Transverse colon (tissue), 4 donors: Measurements from ENCODE around the gene FARP1. TPM values are rescaled to one million over a fixed set of nuclear protein-coding genes. Genes with fewer than 3 reads are reported as not detected.

Experiments
- DNase-seq: peaks from one replicate; pipeline ENCODE4 v3.0.0-alpha.2; 2019
- H3K27ac ChIP-seq, 4 donors: fragments of 200-600 bp; sonication (generic); 2 replicates each; pipeline ENCODE4 v1.5.1; 2016 to 2018; ENCODE audit warnings: inconsistent platforms in 4 of 4
- H3K27me3 ChIP-seq: fragments of 200-600 bp; sonication (generic); 2 replicates; pipeline ENCODE4 v1.5.1; 2017; ENCODE audit warnings: inconsistent platforms
- H3K36me3 ChIP-seq, 4 donors: fragments of 200-600 bp; sonication (generic); 2 replicates each; pipeline ENCODE4 v1.5.1; 2017 to 2019; ENCODE audit warnings: inconsistent platforms in 4 of 4
- H3K4me1 ChIP-seq, 4 donors: fragments of 200-600 bp; sonication (generic); 2 replicates each; pipeline ENCODE4 v1.5.1; 2017 to 2020; ENCODE audit warnings: inconsistent platforms in 4 of 4
- H3K4me3 ChIP-seq, 4 donors: fragments of 200-600 bp; sonication (generic); 1 replicate in 1 of 4; 2 replicates in 3 of 4; pipeline versions ENCODE4 v1.5.1 to v1.6.1; 2017 to 2019; ENCODE audit warnings: inconsistent platforms in 4 of 4
- H3K9me3 ChIP-seq, 2 donors: fragments of 200-600 bp; sonication (generic); 2 replicates each; pipeline ENCODE4 v1.5.1; 2017 to 2019; ENCODE audit warnings: inconsistent platforms in 2 of 2
- EP300 ChIP-seq: sonication (generic); formaldehyde crosslinking; IDR thresholded peaks from one replicate; pipeline ENCODE4 v1.6.1; 2017; ENCODE audit warnings: antibody characterized with exemption, low read depth
- POLR2A ChIP-seq: fragments of 450-650 bp; IDR thresholded peaks from one replicate; pipeline ENCODE4 v1.6.1; 2016; ENCODE audit warnings: antibody characterized with exemption, mild to moderate bottlenecking, moderate library complexity
- POLR2AphosphoS5 ChIP-seq, 3 donors: sonication (generic); formaldehyde crosslinking; IDR thresholded peaks; one replicate each; pipeline ENCODE4 v1.6.1; 2016; ENCODE audit warnings: antibody characterized with exemption in 3 of 3
- WGBS, 2 donors: methylation state at CpG; one replicate each; pipeline ENCODE4 v1.1.5; 2018; ENCODE audit warnings: low coverage in 1 of 2; 5-methylcytosine and 5-hydroxymethylcytosine counted together
- in situ Hi-C, 4 donors: fragments of 200-750 bp; cut with MboI; loops; one replicate each; pipeline versions ENCODE4 v1.15.0 to v1.15.1; 2017; ENCODE audit warnings: low sequenced_read_pairs in 3 of 4, low pct_ligation_motif_present in 1 of 4, low pct_unique_long_range_greater_than_20kb in 1 of 4
- intact Hi-C: fragments of 100-400 bp; cut with DNase I; formaldehyde crosslinking; loops from one replicate; pipeline ENCODE4 v1.15.1; 2023; ENCODE audit warnings: low total_unique reads
- total RNA-seq, 4 donors: library from RNA; depleted of rRNA; stranded (reverse); fragments of >200 nt; gene quantifications; one replicate each; pipeline ENCODE4 v1.1.0, GENCODE V29; 2016
- TF ChIP-seq, protein P1 (sequence below), 5 experiments: fragments of 200-600 bp in 3 of 5; fragments of 450-650 bp in 2 of 5; sonication (generic) in 3 of 5; IDR thresholded peaks; 1 replicate in 2 of 5; 2 replicates in 3 of 5; pipeline ENCODE4 v1.5.1; 2016 to 2017; ENCODE audit warnings: antibody characterized with exemption in 5 of 5, inconsistent platforms in 3 of 5, mild to moderate bottlenecking in 2 of 5, moderate library complexity in 1 of 5

Gene FARP1
- total RNA-seq, 4 donors from 2014 or later: 32.8 to 41.8 (median 38.3) TPM

DNA sequence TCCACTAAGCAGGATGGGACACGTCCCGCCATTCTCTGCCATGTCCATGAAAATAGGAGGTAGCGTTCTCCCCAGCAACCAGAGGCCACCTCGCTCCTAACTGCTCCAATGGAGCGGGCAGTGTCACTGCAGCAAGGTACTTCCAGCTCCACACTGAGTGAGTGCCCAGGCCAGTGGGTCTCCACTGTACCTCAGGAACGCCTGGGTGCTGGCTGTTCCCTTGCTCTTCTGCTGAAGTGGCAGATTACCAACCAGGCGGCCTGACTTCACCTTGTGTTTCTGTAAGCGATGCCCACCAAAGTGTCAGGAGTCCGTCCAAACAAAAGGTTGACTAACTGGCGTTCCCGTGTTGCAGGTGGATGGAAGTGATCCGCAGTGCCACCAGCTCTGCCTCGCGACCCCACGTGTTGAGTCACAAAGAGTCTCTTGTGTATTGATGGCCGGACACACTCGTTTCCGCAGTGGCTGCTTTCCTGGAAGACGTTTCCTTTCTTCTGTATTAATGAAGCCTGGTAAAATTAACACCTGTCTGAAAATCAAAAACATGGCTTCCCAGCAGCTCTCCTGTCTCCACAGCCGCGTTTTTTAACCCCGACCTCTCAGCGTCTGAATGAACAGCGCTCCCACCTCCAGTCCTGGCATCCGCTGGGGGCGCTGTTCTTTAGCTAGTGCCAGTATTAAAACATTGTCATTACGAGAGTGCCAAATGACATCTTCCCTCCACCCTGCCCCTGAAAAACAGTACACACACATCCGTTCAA is 305.2 kb downstream of the FARP1 start:
- H3K9me3 ChIP-seq: no peaks in the 10 kb centered on the region
- DNase-seq: no peak
- H3K36me3 ChIP-seq: peaks cover 0 to 14% (median 6%) of the 10 kb centered on the region in 4 donors
- TF ChIP-seq EP300 (no peak), POLR2A (no peak), POLR2AphosphoS5 (IDR thresholded peaks at IDR 0.05) (no peak)
- TF ChIP-seq, protein P1, sequence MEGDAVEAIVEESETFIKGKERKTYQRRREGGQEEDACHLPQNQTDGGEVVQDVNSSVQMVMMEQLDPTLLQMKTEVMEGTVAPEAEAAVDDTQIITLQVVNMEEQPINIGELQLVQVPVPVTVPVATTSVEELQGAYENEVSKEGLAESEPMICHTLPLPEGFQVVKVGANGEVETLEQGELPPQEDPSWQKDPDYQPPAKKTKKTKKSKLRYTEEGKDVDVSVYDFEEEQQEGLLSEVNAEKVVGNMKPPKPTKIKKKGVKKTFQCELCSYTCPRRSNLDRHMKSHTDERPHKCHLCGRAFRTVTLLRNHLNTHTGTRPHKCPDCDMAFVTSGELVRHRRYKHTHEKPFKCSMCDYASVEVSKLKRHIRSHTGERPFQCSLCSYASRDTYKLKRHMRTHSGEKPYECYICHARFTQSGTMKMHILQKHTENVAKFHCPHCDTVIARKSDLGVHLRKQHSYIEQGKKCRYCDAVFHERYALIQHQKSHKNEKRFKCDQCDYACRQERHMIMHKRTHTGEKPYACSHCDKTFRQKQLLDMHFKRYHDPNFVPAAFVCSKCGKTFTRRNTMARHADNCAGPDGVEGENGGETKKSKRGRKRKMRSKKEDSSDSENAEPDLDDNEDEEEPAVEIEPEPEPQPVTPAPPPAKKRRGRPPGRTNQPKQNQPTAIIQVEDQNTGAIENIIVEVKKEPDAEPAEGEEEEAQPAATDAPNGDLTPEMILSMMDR (IDR thresholded peaks at IDR 0.05): peak; percentile 24 to 42 (median 36)
- no peak overlapping the region for H3K4me3 ChIP-seq
- H3K27me3 ChIP-seq: no peaks in the 10 kb centered on the region
- intact Hi-C loops (loop anchor here (5.0 kb wide), 1 partner anchor 204 kb away; no protein-coding TSS in a partner anchor), in situ Hi-C loops (loop anchor here (5.0 to 25.0 kb wide), 4 partner anchors 207 to 586 kb away; no protein-coding TSS in a partner anchor)
- H3K4me1 ChIP-seq: peaks cover 10 to 27% (median 18%) of the 10 kb centered on the region in 4 donors
- WGBS, 2 donors: 66 to 81% methylated on average over 13 to 28 of the region's 28 CpGs
- H3K27ac ChIP-seq: peak overlapping the region in 1 of 4 donors; percentile 82

DNA sequence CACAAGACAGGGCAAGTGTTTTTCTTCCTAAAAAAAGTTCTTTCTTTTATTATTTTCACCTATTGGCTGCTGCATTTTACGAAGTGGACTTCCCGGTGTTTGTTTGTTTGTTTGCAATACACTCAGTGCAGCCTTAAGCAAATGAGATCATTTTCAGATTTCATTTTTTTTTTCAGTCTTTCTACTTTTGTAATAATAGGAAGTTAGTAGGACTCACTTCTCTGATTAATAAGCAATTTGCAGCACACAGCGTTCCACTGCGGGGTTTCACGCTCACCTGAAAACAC is 305.7 kb downstream of the FARP1 start:
- Histone ChIP-seq H3K4me3 (no peak overlapping the region), H3K4me1 (peaks cover 10 to 27% (median 18%) of the 10 kb centered on the region in 4 donors), H3K36me3 (peaks cover 0 to 14% (median 6%) of the 10 kb centered on the region in 4 donors), H3K27me3 (no peaks in the 10 kb centered on the region), H3K27ac (peak overlapping the region in 1 of 4 donors; percentile 82), H3K9me3 (no peaks in the 10 kb centered on the region)
- WGBS, 2 donors: 79 to 89% methylated on average over 5 of the region's 5 CpGs
- TF ChIP-seq POLR2A: no peak
- TF ChIP-seq, protein P1 (IDR thresholded peaks at IDR 0.05): no peak
- TF ChIP-seq POLR2AphosphoS5 (IDR thresholded peaks at IDR 0.05): no peak
- TF ChIP-seq EP300: no peak
- DNase-seq: no peak
- intact Hi-C loops (loop anchor here (5.0 kb wide), 1 partner anchor 204 kb away; no protein-coding TSS in a partner anchor), in situ Hi-C loops (loop anchor here (5.0 to 25.0 kb wide), 4 partner anchors 206 to 586 kb away; no protein-coding TSS in a partner anchor)

DNA sequence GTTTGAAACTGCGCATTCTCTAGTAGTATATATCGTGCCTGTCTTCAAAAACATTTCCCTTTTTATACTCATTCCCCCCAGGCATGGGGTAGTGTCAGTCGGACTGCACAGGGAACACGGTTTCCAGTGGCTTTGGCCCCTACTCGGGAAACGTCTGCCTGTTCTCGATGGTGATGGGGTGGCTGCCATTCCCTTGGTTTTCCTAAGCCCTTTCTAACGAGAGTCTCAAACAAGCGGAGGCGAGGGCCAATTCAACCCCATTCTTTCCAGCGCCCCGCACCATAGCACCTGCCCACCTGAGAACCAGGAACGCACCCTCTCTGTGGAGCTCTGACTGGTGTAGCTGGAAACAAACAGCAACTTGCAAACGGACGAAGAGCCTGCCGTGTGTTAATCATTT is 306.4 kb downstream of the FARP1 start:
- in situ Hi-C loops: loop anchor here (5.0 to 25.0 kb wide), 4 partner anchors 206 to 587 kb away; no protein-coding TSS in a partner anchor
- no peak for DNase-seq
- WGBS, 2 donors: 87% methylated on average over 11 to 16 of the region's 16 CpGs
- intact Hi-C loops: loop anchor here (5.0 kb wide), 1 partner anchor 203 kb away; no protein-coding TSS in a partner anchor
- TF ChIP-seq POLR2AphosphoS5 (IDR thresholded peaks at IDR 0.05): no peak
- TF ChIP-seq POLR2A: no peak
- Histone ChIP-seq H3K4me1 (peaks cover 10 to 30% (median 18%) of the 10 kb centered on the region in 4 donors), H3K36me3 (peaks cover 0 to 14% (median 6%) of the 10 kb centered on the region in 4 donors), H3K27ac (peak overlapping the region; percentile 34 to 82 (median 56)), H3K27me3 (no peaks in the 10 kb centered on the region), H3K9me3 (no peaks in the 10 kb centered on the region), H3K4me3 (no peak overlapping the region)

DNA sequence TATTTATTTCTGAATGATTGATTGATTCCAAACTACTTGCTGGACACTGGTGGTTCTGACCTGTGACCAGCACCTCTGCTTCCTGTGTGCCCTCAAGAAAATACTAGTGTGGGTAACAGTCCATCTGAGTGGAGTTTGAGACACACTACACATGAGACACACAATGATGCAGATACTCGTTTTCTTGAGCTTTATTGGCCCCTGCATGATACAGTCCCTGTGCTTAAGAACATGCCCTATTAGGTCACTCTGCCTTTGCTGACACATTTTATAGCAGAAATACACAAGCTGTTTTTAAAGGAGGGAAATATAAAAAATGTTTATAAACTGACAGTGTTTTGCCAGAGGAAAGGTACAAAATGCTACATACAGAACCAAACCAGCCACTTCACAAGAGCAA is 307.1 kb downstream of the FARP1 start:
- no peak for DNase-seq
- H3K9me3 ChIP-seq: no peaks in the 10 kb centered on the region
- in situ Hi-C loops (loop anchor here in 1 of 4 donors (25.0 kb wide), 1 partner anchor 387 kb away; no protein-coding TSS in a partner anchor), intact Hi-C loops (loop anchor here (5.0 kb wide), 1 partner anchor 47 kb away; no protein-coding TSS in a partner anchor)
- TF ChIP-seq EP300 (no peak), POLR2AphosphoS5 (IDR thresholded peaks at IDR 0.05) (peak in 1 of 3 donors; percentile 22)
- WGBS, 2 donors: 48% methylated on average over 1 of the region's 1 CpG; no CpG with 5 or more reads in 1 of the 2 donors
- peaks cover 0 to 14% (median 6%) of the 10 kb centered on the region in 4 donors for H3K36me3 ChIP-seq
- no peaks in the 10 kb centered on the region for H3K27me3 ChIP-seq
- H3K27ac ChIP-seq: peak overlapping the region; percentile 43 to 82 (median 71)
- H3K4me1 ChIP-seq: peaks cover 10 to 36% (median 25%) of the 10 kb centered on the region in 4 donors
- no peak overlapping the region for H3K4me3 ChIP-seq
